ENCODE measurements around the gene LRRC9. TPM values are rescaled to one million over a fixed set of nuclear protein-coding genes. Genes with fewer than 3 reads are reported as not detected.

Gene LRRC9
- total RNA-seq, 1 donor from 2014 or later = not detected

GRCh38 chr14:60085693-60086092 lies 165.7 kb downstream of the LRRC9 start:
- TF ChIP-seq CTCF (IDR thresholded peaks at IDR 0.05) = no peak
- no peaks in the 10 kb centered on the region for H3K36me3 Mint-ChIP-seq (ENCODE audit: low read depth)
- DNase-seq = no peak
- no peak overlapping the region for H3K4me3 Mint-ChIP-seq
- no peak for ATAC-seq (ENCODE audit: low read depth)
- ChIA-PET CTCF (no interaction called here), POLR2A (no interaction called here)
- H3K27me3 Mint-ChIP-seq = peaks cover 4% of the 10 kb centered on the region
- H3K9me3 Mint-ChIP-seq = no peaks in the 10 kb centered on the region
- peaks cover 2% of the 10 kb centered on the region for H3K4me1 Mint-ChIP-seq
- no peak overlapping the region for H3K27ac Mint-ChIP-seq
- intact Hi-C loops (cut with micrococcal nuclease) = no loop called here

- intact Hi-C loops (cut with micrococcal nuclease) = no loop called here
- POLR2A ChIA-PET = no interaction called here
- CTCF ChIA-PET = no interaction called here
Measured at GRCh38 chr14:60087668-60088067, 167.7 kb downstream of the LRRC9 start.

GRCh38 chr14:60089221-60089620 lies 169.3 kb downstream of the LRRC9 start:
- Mint-ChIP-seq H3K9me3 (no peaks in the 10 kb centered on the region), H3K4me3 (no peak overlapping the region), H3K36me3 (ENCODE audit: low read depth) (peaks cover 10% of the 10 kb centered on the region), H3K27me3 (peaks cover 4% of the 10 kb centered on the region), H3K4me1 (peaks cover 22% of the 10 kb centered on the region), H3K27ac (no peak overlapping the region)
- POLR2A ChIA-PET = interaction anchor here (0.7 to 1.0 kb wide), 2 partner anchors 12 to 159 kb away, joined by 4 to 6 read pairs; partner anchors contain the start of gene PPM1A
- CTCF ChIA-PET = interaction anchor here (1.2 to 1.5 kb wide), 2 partner anchors 76 to 125 kb away, joined by 3 to 4 read pairs; partner anchors contain the start of gene DHRS7
- DNase-seq (no peak), ATAC-seq (ENCODE audit: low read depth) (no peak)
- intact Hi-C loops (cut with micrococcal nuclease) = no loop called here
- no peak for TF ChIP-seq CTCF (IDR thresholded peaks at IDR 0.05)

More at GRCh38 chr14:60087668-60088067, 167.7 kb downstream of the LRRC9 start:
- H3K27me3 Mint-ChIP-seq = peaks cover 4% of the 10 kb centered on the region
- DNase-seq (no peak), ATAC-seq (ENCODE audit: low read depth) (no peak)
- no peak overlapping the region for H3K4me3 Mint-ChIP-seq
- TF ChIP-seq CTCF (IDR thresholded peaks at IDR 0.05) = no peak
- H3K27ac Mint-ChIP-seq = no peak overlapping the region
- peaks cover 6% of the 10 kb centered on the region for H3K4me1 Mint-ChIP-seq
- H3K36me3 Mint-ChIP-seq (ENCODE audit: low read depth) = peaks cover 10% of the 10 kb centered on the region
- no peaks in the 10 kb centered on the region for H3K9me3 Mint-ChIP-seq

- Mint-ChIP-seq H3K9me3 (no peaks in the 10 kb centered on the region), H3K27ac (peak overlapping the region; percentile 96), H3K4me1 (peaks cover 36% of the 10 kb centered on the region), H3K27me3 (no peaks in the 10 kb centered on the region), H3K4me3 (peak overlapping the region; percentile 92), H3K36me3 (ENCODE audit: low read depth) (peaks cover 10% of the 10 kb centered on the region)
- ATAC-seq (ENCODE audit: low read depth) (no peak), DNase-seq (no peak)
- POLR2A ChIA-PET = interaction anchor here (0.6 to 3.5 kb wide), 6 partner anchors 24 to 157 kb away, joined by 3 to 48 read pairs (median 6); partner anchors contain the start of genes DHRS7 and PPM1A
- no peak for TF ChIP-seq CTCF (IDR thresholded peaks at IDR 0.05)
- intact Hi-C loops (cut with micrococcal nuclease) = loop anchor here (1.0 to 10.0 kb wide), 9 partner anchors 26 to 664 kb away; partner anchors contain the start of genes CCDC175, DHRS7 and PPM1A
- CTCF ChIA-PET = interaction anchor here (1.2 kb wide), 1 partner anchor 92 kb away, joined by 3 read pairs; no protein-coding TSS in a partner anchor
Measured at GRCh38 chr14:60090864-60091519, 171.0 kb downstream of the LRRC9 start.
